Measurements from ENCODE around the gene DUOX1. TPM values are rescaled to one million over a fixed set of nuclear protein-coding genes. Genes with fewer than 3 reads are reported as not detected.

DUOX1 gene
- total and polyA plus RNA-seq, 9 of the 15 experiments (the other 6 are each of a cell fraction or from before 2014, with no cell fraction given) = 0.01 to 0.22 (median 0.01) TPM; not detected in 6

DNA sequence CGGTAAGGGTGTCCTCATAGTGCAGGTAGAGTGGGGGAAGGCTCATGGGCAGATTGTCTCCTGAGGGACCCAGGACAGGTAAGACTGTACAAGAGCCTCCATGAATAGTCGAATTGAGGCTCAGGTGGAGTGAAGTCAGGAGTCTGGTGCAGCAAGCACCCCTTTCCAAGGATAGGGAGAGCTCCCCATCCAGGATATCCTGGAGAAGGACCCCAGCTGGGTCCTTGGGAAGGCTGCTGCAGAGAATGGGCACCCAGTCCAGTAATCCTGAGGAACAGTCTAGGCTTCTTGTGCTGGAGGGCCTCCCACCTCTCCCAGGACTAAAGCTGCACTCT is 15.1 kb upstream of the DUOX1 start (continued):
- TF ChIP-seq TEAD2 (tag; IDR thresholded peaks at IDR 0.05) (no peak), MYC (IDR thresholded peaks at IDR 0.05; ENCODE audit: low read depth, low read length) (no peak), MYC (CRISPR knock-in tag; IDR thresholded peaks at IDR 0.05; ENCODE audit: borderline replicate concordance, low read depth) (no peak), ZNF282 (CRISPR knock-in tag; IDR thresholded peaks at IDR 0.05) (no peak)

DNA sequence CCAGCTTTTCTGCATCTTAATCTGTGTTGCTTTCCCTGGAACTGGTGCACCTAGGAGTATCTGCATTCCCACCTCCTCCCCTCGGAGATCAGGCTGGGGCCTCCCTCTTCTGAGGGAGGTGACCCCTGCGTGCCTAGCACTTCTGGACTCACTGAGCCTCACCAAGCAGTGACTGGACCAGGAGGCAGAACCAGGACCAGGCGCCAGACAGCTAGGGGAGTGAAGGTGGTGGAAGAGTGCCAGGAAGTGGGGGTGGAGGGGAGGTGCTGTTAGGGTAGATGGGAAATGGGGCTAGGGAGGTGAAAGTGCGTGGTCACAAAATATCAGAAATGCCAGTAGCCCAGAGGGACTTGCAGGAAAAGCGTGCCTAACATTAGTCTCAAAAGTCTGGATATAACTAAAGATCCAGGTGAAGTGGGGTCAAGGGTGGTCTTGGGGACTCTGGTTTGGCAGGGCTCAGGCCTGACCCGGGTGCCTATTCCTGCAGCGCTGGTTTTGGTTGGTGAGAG is 14.4 kb upstream of the DUOX1 start:
- ATAC-seq = no peak
- FAIRE-seq = no peak
- peaks cover 2 to 25% of the 10 kb centered on the region in 2 experiments; a peak in 3 of 5 replicates for H3K27me3 ChIP-seq (ENCODE audit: control insufficient read depth in 2 of 2, insufficient read depth in 2 of 2, low read length in 2 of 2)
- ChIA-PET CTCF (ENCODE audit: low intra/inter-chr PET ratio) (no interaction called here), POLR2A (interaction anchor here (0.7 kb wide), 1 partner anchor 47 kb away, joined by 3 read pairs; no protein-coding TSS in a partner anchor)
- no peak overlapping the region for H3K4me3 ChIP-seq
- WGBS (ENCODE audit: insufficient coverage, low coverage, missing lambda C conversion rate) = 6% methylated on average over 7 of the region's 7 CpGs
- H3K4me2 ChIP-seq (ENCODE audit: insufficient read depth, low read length) = no peak overlapping the region
- no peaks in the 10 kb centered on the region for H3K9me1 ChIP-seq (ENCODE audit: control insufficient read depth, insufficient read depth, low read length)
- no peak overlapping the region for H2AFZ ChIP-seq (ENCODE audit: low read depth, low read length)
- no peaks in the 10 kb centered on the region for H3K79me2 ChIP-seq (ENCODE audit: control insufficient read depth, insufficient read depth, low read length)
- no peaks in the 10 kb centered on the region for H4K20me1 ChIP-seq (replicated peaks; ENCODE audit: control insufficient read depth, insufficient read depth, low read length)
- intact Hi-C loops (cut with micrococcal nuclease) = no loop called here
- peaks cover 0 to 32% of the 10 kb centered on the region in 2 experiments; a peak in 3 of 5 replicates for H3K4me1 ChIP-seq (replicated peaks in 1 of 2; ENCODE audit: control insufficient read depth in 2 of 2, insufficient read depth in 2 of 2, low read length in 2 of 2)
- no peak for DNase-seq (ENCODE audit: extremely low read depth in 1 of 4, low spot score in 3 of 4)
- no TSS peak for BruUV-seq (replicated peaks)
- H3K9ac ChIP-seq (ENCODE audit: insufficient read depth in 1 of 2, low read depth in 2 of 2, low read length in 2 of 2) = no peak overlapping the region
- in situ Hi-C loops (cut with MboI) = loop anchor here (25.0 kb wide), 1 partner anchor 153 kb away; the partner anchor contains the start of gene TERB2
- H3K9me3 ChIP-seq (replicated peaks; ENCODE audit: control insufficient read depth, insufficient read depth, low read depth, low read length) = no peaks in the 10 kb centered on the region
- no peaks in the 10 kb centered on the region for H3K36me3 ChIP-seq (ENCODE audit: control insufficient read depth, insufficient read depth, low read length)
- H3K27ac ChIP-seq (ENCODE audit: extremely low read depth, low read depth, low read length) = no peak overlapping the region
- TF ChIP-seq, protein P1, sequence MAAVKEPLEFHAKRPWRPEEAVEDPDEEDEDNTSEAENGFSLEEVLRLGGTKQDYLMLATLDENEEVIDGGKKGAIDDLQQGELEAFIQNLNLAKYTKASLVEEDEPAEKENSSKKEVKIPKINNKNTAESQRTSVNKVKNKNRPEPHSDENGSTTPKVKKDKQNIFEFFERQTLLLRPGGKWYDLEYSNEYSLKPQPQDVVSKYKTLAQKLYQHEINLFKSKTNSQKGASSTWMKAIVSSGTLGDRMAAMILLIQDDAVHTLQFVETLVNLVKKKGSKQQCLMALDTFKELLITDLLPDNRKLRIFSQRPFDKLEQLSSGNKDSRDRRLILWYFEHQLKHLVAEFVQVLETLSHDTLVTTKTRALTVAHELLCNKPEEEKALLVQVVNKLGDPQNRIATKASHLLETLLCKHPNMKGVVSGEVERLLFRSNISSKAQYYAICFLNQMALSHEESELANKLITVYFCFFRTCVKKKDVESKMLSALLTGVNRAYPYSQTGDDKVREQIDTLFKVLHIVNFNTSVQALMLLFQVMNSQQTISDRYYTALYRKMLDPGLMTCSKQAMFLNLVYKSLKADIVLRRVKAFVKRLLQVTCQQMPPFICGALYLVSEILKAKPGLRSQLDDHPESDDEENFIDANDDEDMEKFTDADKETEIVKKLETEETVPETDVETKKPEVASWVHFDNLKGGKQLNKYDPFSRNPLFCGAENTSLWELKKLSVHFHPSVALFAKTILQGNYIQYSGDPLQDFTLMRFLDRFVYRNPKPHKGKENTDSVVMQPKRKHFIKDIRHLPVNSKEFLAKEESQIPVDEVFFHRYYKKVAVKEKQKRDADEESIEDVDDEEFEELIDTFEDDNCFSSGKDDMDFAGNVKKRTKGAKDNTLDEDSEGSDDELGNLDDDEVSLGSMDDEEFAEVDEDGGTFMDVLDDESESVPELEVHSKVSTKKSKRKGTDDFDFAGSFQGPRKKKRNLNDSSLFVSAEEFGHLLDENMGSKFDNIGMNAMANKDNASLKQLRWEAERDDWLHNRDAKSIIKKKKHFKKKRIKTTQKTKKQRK (IDR thresholded peaks at IDR 0.05; ENCODE audit: borderline replicate concordance, low read depth, low read length) = no peak
- TF ChIP-seq SPI1 (IDR thresholded peaks at IDR 0.05; ENCODE audit: borderline replicate concordance, low read depth, low read length) = no peak
- TF ChIP-seq GATAD2B (IDR thresholded peaks at IDR 0.05; ENCODE audit: borderline replicate concordance) = no peak
- no peak for TF ChIP-seq FOXM1 (IDR thresholded peaks at IDR 0.05; ENCODE audit: low read depth)
- no peak for TF ChIP-seq FOXM1 (CRISPR knock-in tag; IDR thresholded peaks at IDR 0.05; ENCODE audit: low read depth)
- TF ChIP-seq, protein P2, sequence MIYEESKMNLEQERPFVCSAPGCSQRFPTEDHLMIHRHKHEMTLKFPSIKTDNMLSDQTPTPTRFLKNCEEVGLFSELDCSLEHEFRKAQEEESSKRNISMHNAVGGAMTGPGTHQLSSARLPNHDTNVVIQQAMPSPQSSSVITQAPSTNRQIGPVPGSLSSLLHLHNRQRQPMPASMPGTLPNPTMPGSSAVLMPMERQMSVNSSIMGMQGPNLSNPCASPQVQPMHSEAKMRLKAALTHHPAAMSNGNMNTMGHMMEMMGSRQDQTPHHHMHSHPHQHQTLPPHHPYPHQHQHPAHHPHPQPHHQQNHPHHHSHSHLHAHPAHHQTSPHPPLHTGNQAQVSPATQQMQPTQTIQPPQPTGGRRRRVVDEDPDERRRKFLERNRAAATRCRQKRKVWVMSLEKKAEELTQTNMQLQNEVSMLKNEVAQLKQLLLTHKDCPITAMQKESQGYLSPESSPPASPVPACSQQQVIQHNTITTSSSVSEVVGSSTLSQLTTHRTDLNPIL (CRISPR knock-in tag; IDR thresholded peaks at IDR 0.05) = no peak
- TF ChIP-seq ARNT (IDR thresholded peaks at IDR 0.05) = no peak
- TF ChIP-seq, protein P3, sequence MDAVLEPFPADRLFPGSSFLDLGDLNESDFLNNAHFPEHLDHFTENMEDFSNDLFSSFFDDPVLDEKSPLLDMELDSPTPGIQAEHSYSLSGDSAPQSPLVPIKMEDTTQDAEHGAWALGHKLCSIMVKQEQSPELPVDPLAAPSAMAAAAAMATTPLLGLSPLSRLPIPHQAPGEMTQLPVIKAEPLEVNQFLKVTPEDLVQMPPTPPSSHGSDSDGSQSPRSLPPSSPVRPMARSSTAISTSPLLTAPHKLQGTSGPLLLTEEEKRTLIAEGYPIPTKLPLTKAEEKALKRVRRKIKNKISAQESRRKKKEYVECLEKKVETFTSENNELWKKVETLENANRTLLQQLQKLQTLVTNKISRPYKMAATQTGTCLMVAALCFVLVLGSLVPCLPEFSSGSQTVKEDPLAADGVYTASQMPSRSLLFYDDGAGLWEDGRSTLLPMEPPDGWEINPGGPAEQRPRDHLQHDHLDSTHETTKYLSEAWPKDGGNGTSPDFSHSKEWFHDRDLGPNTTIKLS (IDR thresholded peaks at IDR 0.05; ENCODE audit: borderline replicate concordance, low read depth) = no peak
- no peak for TF ChIP-seq ZNF23 (CRISPR knock-in tag; IDR thresholded peaks at IDR 0.05)
- TF ChIP-seq HEY1 (CRISPR knock-in tag; IDR thresholded peaks at IDR 0.05; ENCODE audit: borderline replicate concordance) = no peak
